Lower lobe of right lung (tissue), 2 donors: ENCODE measurements around the gene DSP. TPM values are rescaled to one million over a fixed set of nuclear protein-coding genes. Genes with fewer than 3 reads are reported as not detected.
A peak's percentile ranks its signal among the peaks of the same experiment; 100 is the strongest.

Experiments
- ATAC-seq, 2 donors: fragments of 200-7000 bp; cut with Tn5 transposase; one replicate each; pipeline ENCODE4 v1.9.1; 2020 to 2022; ENCODE audit warnings: mild to moderate bottlenecking in 2 of 2, moderate library complexity in 2 of 2
- DNase-seq: peaks from one replicate; pipeline ENCODE4 v3.0.0-alpha.2; 2020
- H3K27ac ChIP-seq: fragments of 200-600 bp; one replicate; pipeline ENCODE4 v1.8.0; 2022
- H3K27me3 ChIP-seq: fragments of 200-600 bp; one replicate; pipeline ENCODE4 v1.8.0; 2022; ENCODE audit warnings: low read depth
- H3K36me3 ChIP-seq: fragments of 200-600 bp; one replicate; pipeline ENCODE4 v1.8.0; 2022; ENCODE audit warnings: mild to moderate bottlenecking
- H3K4me1 ChIP-seq: fragments of 200-600 bp; one replicate; pipeline ENCODE4 v1.8.0; 2022
- H3K4me3 ChIP-seq: fragments of 200-600 bp; one replicate; pipeline ENCODE4 v1.8.0; 2022; ENCODE audit warnings: mild to moderate bottlenecking
- H3K9me3 ChIP-seq: fragments of 200-600 bp; one replicate; pipeline ENCODE4 v1.8.0; 2022
- CTCF ChIP-seq: fragments of 200-600 bp; IDR thresholded peaks from one replicate; pipeline ENCODE4 v1.8.0; 2022; ENCODE audit warnings: antibody characterized with exemption, mild to moderate bottlenecking
- intact Hi-C: fragments of 100-400 bp; cut with DNase I; formaldehyde crosslinking; loops from one replicate; pipeline ENCODE4 v1.11.0; 2022
- total RNA-seq: library from RNA; stranded (reverse); fragmentation: NEBNext Ultra II Directional; extraction: Animal tissue kit (Norgen Biotek cat#: 25700); gene quantifications from one replicate; pipeline ENCODE4 v1.2.1, GENCODE V29; 2021
- donor health status: DM: no; HTN: yes; CAD: no; lungs with severe emphysema.

The DSP gene
- total RNA-seq, 1 donor from 2014 or later = 22.8 TPM

GRCh38 chr6:7502743-7503142, 38.7 kb upstream of the DSP start:
- TF ChIP-seq CTCF = no peak
- ATAC-seq (no peak), DNase-seq (no peak)
- Histone ChIP-seq H3K4me3 (no peak overlapping the region), H3K27ac (no peak overlapping the region), H3K36me3 (no peaks in the 10 kb centered on the region), H3K4me1 (no peaks in the 10 kb centered on the region), H3K27me3 (no peaks in the 10 kb centered on the region), H3K9me3 (no peaks in the 10 kb centered on the region)
- intact Hi-C loops = no loop called here

- Histone ChIP-seq H3K9me3 (no peaks in the 10 kb centered on the region), H3K36me3 (no peaks in the 10 kb centered on the region), H3K4me3 (no peak overlapping the region), H3K27me3 (no peaks in the 10 kb centered on the region), H3K4me1 (no peaks in the 10 kb centered on the region), H3K27ac (no peak overlapping the region)
- TF ChIP-seq CTCF = no peak
- ATAC-seq (no peak), DNase-seq (no peak)
- intact Hi-C loops = no loop called here
Measured at GRCh38 chr6:7504041-7504440, 37.4 kb upstream of the DSP start.

- H3K4me3 ChIP-seq = no peak overlapping the region
- H3K4me1 ChIP-seq = no peaks in the 10 kb centered on the region
- peak; percentile 68 to 78 for ATAC-seq
- no peak for TF ChIP-seq CTCF
- DNase-seq = no peak
- H3K27me3 ChIP-seq = no peaks in the 10 kb centered on the region
- no peaks in the 10 kb centered on the region for H3K9me3 ChIP-seq
- intact Hi-C loops = no loop called here
- no peak overlapping the region for H3K27ac ChIP-seq
- no peaks in the 10 kb centered on the region for H3K36me3 ChIP-seq
Measured at GRCh38 chr6:7505189-7505699, 36.2 kb upstream of the DSP start.

GRCh38 chr6:7507600-7507999, 33.9 kb upstream of the DSP start:
- no peak for ATAC-seq

DNA sequence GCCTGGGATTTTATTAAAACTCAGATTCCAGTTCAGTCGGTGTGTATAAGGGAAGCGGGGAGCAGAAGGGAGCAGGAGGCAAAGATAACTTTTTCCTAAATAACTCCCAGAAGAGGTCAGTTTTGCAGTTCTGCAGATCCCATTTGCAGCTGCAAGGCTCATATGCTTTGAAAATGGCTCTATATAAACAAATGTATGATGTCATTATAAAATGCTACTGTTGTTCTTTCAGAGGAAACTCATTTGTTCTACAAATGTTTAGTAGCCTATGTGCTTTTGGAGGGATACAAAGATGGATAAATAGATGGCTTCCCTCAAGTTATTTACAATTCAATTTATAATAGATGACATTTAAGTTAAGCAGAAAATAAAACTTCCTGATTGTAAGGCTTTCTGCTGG, 29.2 kb upstream of the DSP start:
- ATAC-seq = no peak
- Histone ChIP-seq H3K9me3 (no peaks in the 10 kb centered on the region), H3K36me3 (no peaks in the 10 kb centered on the region), H3K27ac (no peak overlapping the region), H3K27me3 (peaks cover 5% of the 10 kb centered on the region), H3K4me1 (no peaks in the 10 kb centered on the region), H3K4me3 (no peak overlapping the region)
- no peak for DNase-seq
- intact Hi-C loops = no loop called here
- no peak for TF ChIP-seq CTCF

More at GRCh38 chr6:7507600-7507999, 33.9 kb upstream of the DSP start:
- DNase-seq = no peak
- Histone ChIP-seq H3K4me1 (no peaks in the 10 kb centered on the region), H3K9me3 (no peaks in the 10 kb centered on the region), H3K4me3 (no peak overlapping the region), H3K27ac (no peak overlapping the region), H3K27me3 (peaks cover 5% of the 10 kb centered on the region), H3K36me3 (no peaks in the 10 kb centered on the region)
- intact Hi-C loops = no loop called here
- TF ChIP-seq CTCF = no peak

DNA sequence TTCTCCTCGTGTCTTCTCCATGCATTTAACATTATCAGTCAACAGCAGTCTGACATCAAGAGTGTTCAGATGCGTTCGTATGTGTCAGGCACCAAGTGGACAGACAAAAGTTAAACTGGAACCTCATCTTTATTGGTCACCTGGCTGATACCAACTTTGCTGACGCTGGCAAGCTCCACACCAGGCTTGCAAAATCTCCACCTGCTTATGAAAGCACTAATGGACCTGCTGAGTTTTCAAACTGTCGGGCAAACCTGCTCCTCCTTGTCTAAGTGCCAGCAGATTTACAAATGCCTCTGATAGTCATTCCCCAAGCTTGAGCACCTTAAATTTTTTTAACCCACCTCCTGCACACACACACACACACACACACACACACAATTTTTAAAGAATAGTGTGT, 27.9 kb upstream of the DSP start:
- H3K9me3 ChIP-seq = no peaks in the 10 kb centered on the region
- H3K36me3 ChIP-seq = no peaks in the 10 kb centered on the region
- no peak overlapping the region for H3K27ac ChIP-seq
- ATAC-seq (no peak), DNase-seq (no peak)
- intact Hi-C loops = no loop called here
- no peak overlapping the region for H3K4me3 ChIP-seq
- no peaks in the 10 kb centered on the region for H3K4me1 ChIP-seq
- peaks cover 5% of the 10 kb centered on the region for H3K27me3 ChIP-seq
- no peak for TF ChIP-seq CTCF
